Activated CD8-positive, alpha-beta T cell treated with anti-CD3 and anti-CD28 coated beads for 36 hours (primary cell): ENCODE measurements around the gene SLC30A1. TPM values are rescaled to one million over a fixed set of nuclear protein-coding genes. Genes with fewer than 3 reads are reported as not detected.

ENCODE experiments used
- total RNA-seq, 2 experiments: library from RNA; stranded (reverse); gene quantifications; one replicate each; pipeline ENCODE4 v1.2.3, GENCODE V29; 2021

The SLC30A1 gene
- total RNA-seq, 2 experiments from 2014 or later, result 6.2 to 7.2 TPM

Other genes with a start within 250 kb of the SLC30A1 start
- gene RD3, start 87.0 kb downstream of the SLC30A1 start, total RNA-seq, result not detected
- gene NEK2, start 96.5 kb upstream of the SLC30A1 start, total RNA-seq, result 10 to 100 TPM; 29.9 to 30.0 TPM